HG02938 (cell line): ENCODE data around the gene METTL21C.

Source experiments
- ATAC-seq: cut with Tn5 transposase; IDR thresholded peaks from one replicate; pipeline ENCODE4 v1.9.1; 2021; ENCODE audit warnings: mild to moderate bottlenecking, moderate library complexity; ENCODE audit not compliant: unreplicated experiment

Gene METTL21C

GRCh38 chr13:102667911-102668310 is 26.9 kb downstream of the METTL21C start:
- no peak for ATAC-seq

GRCh38 chr13:102667023-102667422 is 27.8 kb downstream of the METTL21C start:
- no peak for ATAC-seq

- no peak for ATAC-seq
Observed at GRCh38 chr13:102659168-102659713, 35.6 kb downstream of the METTL21C start.

- ATAC-seq = no peak
Observed at GRCh38 chr13:102658660-102659059, 36.2 kb downstream of the METTL21C start.

GRCh38 chr13:102657630-102658029 is 37.2 kb downstream of the METTL21C start:
- no peak for ATAC-seq

GRCh38 chr13:102654756-102655155 is 40.1 kb downstream of the METTL21C start:
- ATAC-seq = no peak

GRCh38 chr13:102651892-102652291 is 43.0 kb downstream of the METTL21C start:
- ATAC-seq = no peak

GRCh38 chr13:102651392-102651791 is 43.5 kb downstream of the METTL21C start:
- no peak for ATAC-seq

GRCh38 chr13:102650444-102650843 is 44.4 kb downstream of the METTL21C start:
- no peak for ATAC-seq

GRCh38 chr13:102648046-102648445 is 46.8 kb downstream of the METTL21C start:
- ATAC-seq = no peak

GRCh38 chr13:102645701-102646100 is 49.1 kb downstream of the METTL21C start:
- ATAC-seq = no peak

- ATAC-seq = no peak
Observed at GRCh38 chr13:102643656-102644055, 51.2 kb downstream of the METTL21C start.

- no peak for ATAC-seq
Observed at GRCh38 chr13:102642475-102642874, 52.4 kb downstream of the METTL21C start.

- no peak for ATAC-seq
Observed at GRCh38 chr13:102642029-102642428, 52.8 kb downstream of the METTL21C start.

GRCh38 chr13:102638741-102639140 is 56.1 kb downstream of the METTL21C start:
- no peak for ATAC-seq
